Activated naive CD8-positive, alpha-beta T cell treated with anti-CD3 and anti-CD28 coated beads, Interleukin-2, amount 50 U/mL, for 24 hours (primary cell): ENCODE results near the gene CD300LD.

Experiments used
- ATAC-seq: fragments of 150-1000 bp; cut with Tn5 transposase; one replicate; pipeline ENCODE4 v1.10.0; 2021
- DNase-seq: peaks from one replicate; pipeline ENCODE4 v3.0.0; 2021
- H3K27ac Mint-ChIP-seq: one replicate; pipeline ENCODE4 v1.8.0; 2021; ENCODE audit warnings: mild to moderate bottlenecking, mixed read lengths
- H3K27me3 Mint-ChIP-seq: one replicate; pipeline ENCODE4 v1.8.0; 2021; ENCODE audit warnings: mixed read lengths
- H3K36me3 Mint-ChIP-seq: one replicate; pipeline ENCODE4 v1.8.0; 2021; ENCODE audit warnings: low read depth, mixed read lengths
- H3K4me1 Mint-ChIP-seq: one replicate; pipeline ENCODE4 v1.8.0; 2021; ENCODE audit warnings: mixed read lengths
- H3K4me3 Mint-ChIP-seq: one replicate; pipeline ENCODE4 v1.8.0; 2021; ENCODE audit warnings: mild to moderate bottlenecking, moderate library complexity, mixed read lengths
- H3K9me3 Mint-ChIP-seq: one replicate; pipeline ENCODE4 v1.8.0; 2021; ENCODE audit warnings: mixed read lengths

The CD300LD gene

GRCh38 chr17:74547736-74548135 lies 44.3 kb downstream of the CD300LD start:
- Mint-ChIP-seq H3K36me3 (no peaks in the 10 kb centered on the region), H3K27ac (peak overlapping the region; percentile 23), H3K27me3 (peaks cover 4% of the 10 kb centered on the region), H3K9me3 (no peaks in the 10 kb centered on the region), H3K4me1 (peaks cover 9% of the 10 kb centered on the region), H3K4me3 (no peak overlapping the region)
- ATAC-seq (peak; percentile 48), DNase-seq (peak; percentile 14)

- Mint-ChIP-seq H3K27ac (peak overlapping the region; percentile 23), H3K27me3 (peaks cover 5% of the 10 kb centered on the region), H3K9me3 (no peaks in the 10 kb centered on the region), H3K4me3 (no peak overlapping the region), H3K4me1 (peaks cover 9% of the 10 kb centered on the region), H3K36me3 (no peaks in the 10 kb centered on the region)
- no peak for ATAC-seq
- DNase-seq = no peak
These were observed 44.8 kb downstream of the CD300LD start for GRCh38 chr17:74547264-74547663.

DNA sequence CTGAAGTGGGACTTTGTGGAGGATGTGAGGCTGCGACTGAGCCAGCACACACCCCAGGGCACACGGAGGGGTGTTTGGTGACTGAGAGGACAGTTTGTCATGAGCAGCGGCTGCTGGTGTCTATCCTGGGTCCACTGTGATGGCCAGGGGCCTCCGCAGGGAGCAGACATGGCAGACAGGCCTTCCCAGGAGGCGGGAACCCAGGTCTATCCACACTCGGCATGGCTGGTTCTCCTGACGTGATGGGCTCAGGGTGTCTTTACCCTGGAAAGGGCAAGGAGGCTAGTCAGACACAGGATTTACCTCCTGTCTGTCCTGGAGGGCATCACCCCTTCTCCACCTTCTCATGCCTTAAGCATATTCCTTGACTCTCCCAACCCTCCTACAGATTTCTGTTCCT lies 45.5 kb downstream of the CD300LD start:
- Mint-ChIP-seq H3K4me3 (no peak overlapping the region), H3K27ac (no peak overlapping the region)

GRCh38 chr17:74545843-74546230 lies 46.2 kb downstream of the CD300LD start, which contains the start of gene CD300C:
Gene CD300C, minus strand, starts transcription at chr17:74546115. Its CDS starts 333 bp downstream, at chr17:74545782.
- Mint-ChIP-seq H3K36me3 (no peaks in the 10 kb centered on the region), H3K4me3 (peak within 1 kb of the TSS; percentile 7), H3K4me1 (peaks cover 9% of the 10 kb centered on the region), H3K9me3 (no peaks in the 10 kb centered on the region), H3K27me3 (peaks cover 5% of the 10 kb centered on the region), H3K27ac (no peak within 1 kb of the TSS)
- DNase-seq = peak; percentile 10
- ATAC-seq = no peak

More for the DNA sequence above, 45.5 kb downstream of the CD300LD start:
- DNase-seq (no peak), ATAC-seq (no peak)
- no peaks in the 10 kb centered on the region for H3K36me3 Mint-ChIP-seq
- H3K4me1 Mint-ChIP-seq = peaks cover 9% of the 10 kb centered on the region
- H3K9me3 Mint-ChIP-seq = no peaks in the 10 kb centered on the region
- H3K27me3 Mint-ChIP-seq = peaks cover 5% of the 10 kb centered on the region

GRCh38 chr17:74544991-74545842 lies 46.9 kb downstream of the CD300LD start:
- no peaks in the 10 kb centered on the region for H3K36me3 Mint-ChIP-seq
- peak overlapping the region; percentile 7 for H3K4me3 Mint-ChIP-seq
- H3K27ac Mint-ChIP-seq = no peak overlapping the region
- no peaks in the 10 kb centered on the region for H3K9me3 Mint-ChIP-seq
- peaks cover 4% of the 10 kb centered on the region for H3K27me3 Mint-ChIP-seq
- DNase-seq (no peak), ATAC-seq (no peak)
- H3K4me1 Mint-ChIP-seq = peaks cover 9% of the 10 kb centered on the region

GRCh38 chr17:74543891-74544760 lies 48.0 kb downstream of the CD300LD start:
- Mint-ChIP-seq H3K27ac (no peak overlapping the region), H3K9me3 (no peaks in the 10 kb centered on the region), H3K4me1 (peaks cover 9% of the 10 kb centered on the region)

DNA sequence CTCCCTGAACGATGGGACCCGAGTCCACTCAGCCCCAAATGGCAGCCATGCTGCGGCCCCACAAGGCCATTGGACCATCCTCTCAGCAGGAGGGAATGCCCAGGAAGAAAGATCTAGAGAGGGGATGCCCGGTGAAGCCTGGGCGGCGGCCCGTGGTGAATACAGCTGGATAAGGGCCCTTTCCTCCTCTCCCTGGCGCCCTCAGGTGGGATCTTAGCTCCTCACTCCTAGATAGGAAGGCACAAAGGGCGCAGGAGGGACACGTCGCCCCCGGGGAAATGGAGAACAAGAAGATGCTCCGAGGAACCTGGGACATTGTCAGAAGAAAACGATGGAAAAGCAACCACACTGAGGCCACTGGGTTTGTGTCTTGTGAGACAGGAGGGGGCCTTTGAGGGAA lies 48.7 kb downstream of the CD300LD start:
- H3K4me1 Mint-ChIP-seq = peaks cover 9% of the 10 kb centered on the region
- DNase-seq (no peak), ATAC-seq (no peak)
- H3K4me3 Mint-ChIP-seq = no peak overlapping the region
- no peak overlapping the region for H3K27ac Mint-ChIP-seq
- H3K27me3 Mint-ChIP-seq = peaks cover 2% of the 10 kb centered on the region
- no peaks in the 10 kb centered on the region for H3K9me3 Mint-ChIP-seq
- no peaks in the 10 kb centered on the region for H3K36me3 Mint-ChIP-seq

More at GRCh38 chr17:74543891-74544760, 48.0 kb downstream of the CD300LD start:
- H3K4me3 Mint-ChIP-seq = no peak overlapping the region
- ATAC-seq = no peak
- H3K27me3 Mint-ChIP-seq = peaks cover 2% of the 10 kb centered on the region
- no peak for DNase-seq
- H3K36me3 Mint-ChIP-seq = no peaks in the 10 kb centered on the region

- ATAC-seq = no peak
- Mint-ChIP-seq H3K27me3 (peaks cover 2% of the 10 kb centered on the region), H3K36me3 (no peaks in the 10 kb centered on the region), H3K27ac (no peak overlapping the region), H3K4me3 (no peak overlapping the region), H3K9me3 (no peaks in the 10 kb centered on the region), H3K4me1 (peaks cover 5% of the 10 kb centered on the region)
- no peak for DNase-seq
These were observed 49.2 kb downstream of the CD300LD start for GRCh38 chr17:74542727-74543383.

- Mint-ChIP-seq H3K27me3 (peaks cover 3% of the 10 kb centered on the region), H3K4me3 (no peak overlapping the region), H3K9me3 (no peaks in the 10 kb centered on the region), H3K4me1 (no peaks in the 10 kb centered on the region), H3K36me3 (no peaks in the 10 kb centered on the region), H3K27ac (no peak overlapping the region)
- ATAC-seq (no peak), DNase-seq (no peak)
These were observed 49.9 kb downstream of the CD300LD start for GRCh38 chr17:74542166-74542565.

DNA sequence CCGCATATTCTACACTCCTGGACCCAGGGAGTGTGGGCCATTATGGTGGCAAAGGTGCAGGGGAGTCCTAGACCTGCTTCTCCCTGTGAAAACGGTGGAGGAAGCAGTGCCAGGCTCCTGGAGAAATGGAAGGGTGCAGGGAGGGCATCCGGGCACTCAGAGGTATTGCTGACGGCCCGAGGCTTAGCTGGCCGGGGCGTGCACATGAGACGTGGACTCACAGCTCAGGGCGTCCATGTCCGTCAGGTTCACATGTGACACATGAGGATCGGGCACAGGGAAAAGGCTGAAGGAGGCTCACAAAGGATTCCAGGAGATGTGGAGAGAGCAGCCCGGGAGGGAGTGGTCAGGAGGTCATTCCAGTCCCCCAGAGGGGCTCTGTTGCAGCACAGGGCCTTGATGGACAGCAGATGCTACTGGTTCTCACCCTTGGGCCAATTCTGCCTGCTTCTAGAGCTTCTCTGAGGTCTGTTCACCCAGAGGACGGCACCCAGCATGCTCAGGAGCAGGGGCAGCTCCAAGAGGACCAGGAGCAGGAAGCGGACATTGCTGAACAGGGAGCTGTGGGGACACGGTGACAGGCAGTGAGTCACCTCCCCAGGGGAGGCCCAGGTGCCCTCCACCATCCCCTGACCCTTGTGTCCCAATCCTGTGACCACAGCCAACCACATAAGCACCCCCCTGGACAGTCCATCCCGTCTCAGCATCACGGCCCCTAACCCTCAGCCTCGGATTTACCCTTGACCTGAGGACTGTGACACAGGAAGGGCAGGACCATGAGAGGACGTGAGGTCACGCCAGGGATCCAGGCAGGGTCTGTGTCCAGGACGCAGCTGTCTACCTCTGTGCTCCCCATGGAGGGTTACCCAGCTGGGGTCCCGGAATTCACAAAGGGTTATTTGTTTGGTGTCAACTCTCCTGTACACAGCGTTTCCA lies 50.6 kb downstream of the CD300LD start:
- H3K4me3 Mint-ChIP-seq = no peak overlapping the region
- no peak for DNase-seq
- H3K4me1 Mint-ChIP-seq = no peaks in the 10 kb centered on the region
- peaks cover 9% of the 10 kb centered on the region for H3K27me3 Mint-ChIP-seq
- no peak overlapping the region for H3K27ac Mint-ChIP-seq
- no peak for ATAC-seq
- no peaks in the 10 kb centered on the region for H3K36me3 Mint-ChIP-seq
- no peaks in the 10 kb centered on the region for H3K9me3 Mint-ChIP-seq

DNA sequence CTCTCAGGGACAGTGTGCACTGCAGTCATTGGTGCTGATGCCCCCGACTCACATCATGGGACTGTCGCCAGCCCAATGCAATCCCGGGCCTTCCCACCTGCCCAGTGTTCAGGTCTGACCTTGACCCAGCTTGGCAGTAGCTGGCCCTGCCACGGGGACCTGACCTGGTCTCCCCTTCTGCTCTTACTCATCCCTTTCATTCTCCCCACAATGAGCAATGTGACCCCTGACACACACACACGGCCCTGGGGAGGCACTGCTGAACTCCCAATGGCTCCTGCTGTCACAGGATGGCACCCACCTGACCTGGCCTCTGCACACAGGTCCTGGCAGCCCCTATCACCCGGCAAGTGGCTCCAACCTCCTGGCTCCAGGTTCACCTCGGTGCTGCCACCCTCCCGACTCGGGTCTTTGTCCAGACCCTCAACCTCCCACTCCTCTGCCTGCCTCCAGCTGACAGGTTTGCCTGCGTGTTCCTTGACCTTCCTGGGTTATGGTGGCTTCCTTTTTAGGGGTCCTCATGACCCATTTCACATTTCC lies 52.7 kb downstream of the CD300LD start:
- Mint-ChIP-seq H3K27me3 (peaks cover 16% of the 10 kb centered on the region), H3K36me3 (no peaks in the 10 kb centered on the region), H3K9me3 (no peaks in the 10 kb centered on the region), H3K4me1 (no peaks in the 10 kb centered on the region), H3K4me3 (no peak overlapping the region), H3K27ac (no peak overlapping the region)
- ATAC-seq = no peak
- DNase-seq = no peak

GRCh38 chr17:74536890-74537289 lies 55.2 kb downstream of the CD300LD start:
- no peak for DNase-seq
- Mint-ChIP-seq H3K27ac (no peak overlapping the region), H3K36me3 (no peaks in the 10 kb centered on the region), H3K4me1 (peaks cover 10% of the 10 kb centered on the region), H3K27me3 (peaks cover 29% of the 10 kb centered on the region), H3K4me3 (no peak overlapping the region), H3K9me3 (no peaks in the 10 kb centered on the region)
- ATAC-seq = no peak

- Mint-ChIP-seq H3K4me1 (peaks cover 17% of the 10 kb centered on the region), H3K9me3 (no peaks in the 10 kb centered on the region), H3K4me3 (peak overlapping the region; percentile 8), H3K27me3 (peaks cover 41% of the 10 kb centered on the region), H3K36me3 (no peaks in the 10 kb centered on the region), H3K27ac (no peak overlapping the region)
- ATAC-seq = peak; percentile 38
- peak; percentile 26 for DNase-seq
These were observed 60.0 kb downstream of the CD300LD start for GRCh38 chr17:74532115-74532514.
